ENCODE results near the gene SRPX2.

DNA sequence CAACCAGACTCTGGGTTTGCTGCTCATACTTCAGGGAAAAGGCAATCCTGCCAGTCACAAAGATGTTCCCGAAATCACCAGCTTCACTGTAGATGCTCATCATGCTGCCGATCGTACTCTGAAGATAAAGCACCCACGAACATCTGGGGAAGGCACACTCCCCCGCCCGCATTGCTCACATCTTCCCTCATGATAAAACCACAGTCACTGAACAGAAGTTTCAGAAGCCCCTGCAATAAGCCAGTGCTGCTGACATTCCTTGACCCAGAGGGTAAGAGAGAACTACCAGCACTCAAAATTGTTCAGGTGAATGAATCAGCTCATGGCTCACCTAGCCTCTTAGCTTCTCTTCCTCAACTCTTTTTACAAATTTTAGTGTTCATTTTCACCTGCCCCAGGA lies 43.1 kb downstream of the SRPX2 start:
- TF ChIP-seq, protein P1, sequence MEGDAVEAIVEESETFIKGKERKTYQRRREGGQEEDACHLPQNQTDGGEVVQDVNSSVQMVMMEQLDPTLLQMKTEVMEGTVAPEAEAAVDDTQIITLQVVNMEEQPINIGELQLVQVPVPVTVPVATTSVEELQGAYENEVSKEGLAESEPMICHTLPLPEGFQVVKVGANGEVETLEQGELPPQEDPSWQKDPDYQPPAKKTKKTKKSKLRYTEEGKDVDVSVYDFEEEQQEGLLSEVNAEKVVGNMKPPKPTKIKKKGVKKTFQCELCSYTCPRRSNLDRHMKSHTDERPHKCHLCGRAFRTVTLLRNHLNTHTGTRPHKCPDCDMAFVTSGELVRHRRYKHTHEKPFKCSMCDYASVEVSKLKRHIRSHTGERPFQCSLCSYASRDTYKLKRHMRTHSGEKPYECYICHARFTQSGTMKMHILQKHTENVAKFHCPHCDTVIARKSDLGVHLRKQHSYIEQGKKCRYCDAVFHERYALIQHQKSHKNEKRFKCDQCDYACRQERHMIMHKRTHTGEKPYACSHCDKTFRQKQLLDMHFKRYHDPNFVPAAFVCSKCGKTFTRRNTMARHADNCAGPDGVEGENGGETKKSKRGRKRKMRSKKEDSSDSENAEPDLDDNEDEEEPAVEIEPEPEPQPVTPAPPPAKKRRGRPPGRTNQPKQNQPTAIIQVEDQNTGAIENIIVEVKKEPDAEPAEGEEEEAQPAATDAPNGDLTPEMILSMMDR (IDR thresholded peaks at IDR 0.05): no peak
- TF ChIP-seq POLR2A (IDR thresholded peaks at IDR 0.05): no peak
- TF ChIP-seq POLR2AphosphoS5 (IDR thresholded peaks at IDR 0.05): no peak
- TF ChIP-seq EP300 (IDR thresholded peaks at IDR 0.05): no peak

Measured in suprapubic skin (tissue), 4 donors.